GM18498 (cell line): Measurements from ENCODE around the gene UBAC1.
"Not testable (repeated sequence)": the region's sequence is repeated elsewhere in the genome, so short reads cannot be mapped to it uniquely, and the experiment has no call there.

ENCODE experiments used
- ATAC-seq: cut with Tn5 transposase; IDR thresholded peaks from one replicate; pipeline ENCODE4 v1.9.1; 2021; ENCODE audit warnings: mild to moderate bottlenecking, moderate library complexity; ENCODE audit not compliant: unreplicated experiment

Gene UBAC1

GRCh38 chr9:135905380-135906258 is 55.6 kb downstream of the UBAC1 start:
- no peak for ATAC-seq

DNA sequence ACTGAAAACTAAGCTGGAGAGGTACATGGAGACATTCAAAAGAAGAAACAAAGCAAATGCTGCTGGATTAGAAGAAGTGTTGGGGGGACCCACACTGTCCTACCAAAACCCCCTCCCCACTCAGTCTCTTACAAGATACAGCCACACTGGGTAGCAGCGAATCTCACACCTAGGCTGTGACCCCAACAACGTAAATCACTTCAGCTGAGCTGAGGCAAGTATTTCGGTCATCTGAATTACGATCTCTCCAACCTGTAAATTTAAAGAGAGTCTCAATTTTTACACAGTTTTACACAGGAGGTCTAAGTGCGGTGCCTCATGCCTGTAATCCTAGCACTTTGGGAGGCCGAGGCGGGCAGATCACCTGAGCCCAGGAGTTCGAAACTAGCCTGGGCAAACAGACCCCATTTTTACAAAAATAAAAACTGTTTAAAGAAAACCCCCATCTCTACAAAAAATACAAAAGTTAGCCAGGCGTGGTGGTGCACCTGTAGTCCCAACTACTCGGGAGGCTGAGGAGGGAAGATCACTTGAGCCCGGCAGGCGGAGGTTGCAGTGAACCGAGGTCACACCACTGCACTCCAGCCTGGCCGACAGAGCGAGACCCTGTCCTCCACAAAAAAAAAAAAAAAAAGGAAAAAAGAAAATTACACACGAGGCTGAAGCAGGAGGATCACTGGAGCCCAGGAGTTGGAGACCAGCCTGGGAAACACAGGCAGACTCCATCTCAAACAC is 57.2 kb downstream of the UBAC1 start:
- ATAC-seq: no peak

GRCh38 chr9:135903358-135903656 is 57.9 kb downstream of the UBAC1 start:
- ATAC-seq: no peak

DNA sequence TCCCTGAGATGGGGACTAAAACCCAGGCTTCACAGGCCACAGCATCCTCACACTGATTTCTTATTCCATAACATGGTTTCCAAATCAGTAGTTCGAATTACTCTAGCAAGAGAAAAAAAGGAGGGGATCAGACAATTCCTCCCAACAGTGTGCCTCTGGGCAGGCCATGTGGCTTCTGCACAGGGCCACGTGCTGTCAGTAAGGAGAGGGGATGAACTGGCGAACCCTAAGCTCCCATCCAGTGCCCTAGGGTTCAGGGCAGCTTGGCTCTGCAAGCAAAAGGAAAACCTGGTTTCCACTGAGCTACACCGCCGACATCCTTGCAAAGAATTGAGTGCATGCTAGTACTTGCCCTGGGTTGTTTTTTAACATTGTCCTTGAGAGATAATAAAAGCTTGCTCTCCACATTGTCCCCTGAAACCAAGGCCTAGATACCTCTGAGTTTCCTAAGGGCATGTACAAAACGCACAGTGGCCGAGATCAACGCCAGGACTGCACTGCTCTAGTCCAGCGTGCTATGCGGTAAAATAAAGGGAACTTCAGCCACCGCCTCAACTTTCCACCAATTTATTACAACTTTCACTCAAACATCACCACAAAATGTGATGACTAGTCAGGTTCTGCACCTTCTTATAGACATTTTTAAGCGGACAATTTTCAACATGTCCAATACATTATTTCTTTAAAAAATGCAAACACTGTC is 58.4 kb downstream of the UBAC1 start:
- no peak for ATAC-seq

DNA sequence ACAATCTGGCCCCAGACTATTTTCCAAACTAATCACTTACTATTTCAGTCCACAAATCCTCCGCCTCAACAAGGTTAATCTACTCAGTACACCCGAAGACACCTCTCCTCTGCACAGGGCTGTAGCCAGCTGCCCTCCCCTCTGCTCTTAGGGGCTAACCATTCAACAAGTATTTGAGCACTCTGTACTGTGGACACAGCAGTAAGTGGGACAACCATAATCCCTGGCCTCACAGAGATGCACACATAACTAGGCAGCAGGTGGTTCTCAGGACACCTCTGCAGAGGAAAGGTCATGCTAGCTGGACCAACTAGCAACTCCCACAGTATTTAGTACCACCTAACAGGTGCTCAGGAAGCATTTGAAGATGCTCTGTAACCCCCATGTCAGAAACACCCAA is 59.3 kb downstream of the UBAC1 start:
- no peak for ATAC-seq

GRCh38 chr9:135901031-135901758 is 60.0 kb downstream of the UBAC1 start:
- ATAC-seq: no peak

GRCh38 chr9:135898634-135899407 is 62.4 kb downstream of the UBAC1 start:
- ATAC-seq: no peak

GRCh38 chr9:135896626-135897025 is 64.5 kb downstream of the UBAC1 start:
- no peak for ATAC-seq

GRCh38 chr9:135896205-135896604 is 65.0 kb downstream of the UBAC1 start:
- ATAC-seq: no peak

GRCh38 chr9:135895202-135895848 is 65.8 kb downstream of the UBAC1 start:
- ATAC-seq: no peak

DNA sequence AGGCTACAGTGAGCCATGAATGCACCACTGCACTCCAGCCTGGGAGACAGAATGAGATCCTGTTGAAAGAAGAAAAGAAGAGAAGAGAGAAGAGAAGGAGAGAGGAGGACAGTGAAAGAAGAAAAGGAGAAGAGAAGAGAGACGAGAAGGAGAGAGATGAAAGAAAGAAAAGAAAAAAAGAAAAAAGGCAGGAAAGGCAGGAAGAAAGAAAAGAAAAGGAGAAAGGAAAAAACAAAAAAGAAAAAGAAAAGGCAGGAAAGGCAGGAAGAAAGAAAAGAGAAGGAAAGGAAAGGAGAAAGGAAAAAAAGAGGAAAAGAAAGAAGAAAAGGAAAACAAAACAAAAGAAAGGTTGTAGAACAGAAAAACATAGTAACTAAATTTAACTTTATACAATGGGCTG is 68.1 kb downstream of the UBAC1 start:
- no peak for ATAC-seq

DNA sequence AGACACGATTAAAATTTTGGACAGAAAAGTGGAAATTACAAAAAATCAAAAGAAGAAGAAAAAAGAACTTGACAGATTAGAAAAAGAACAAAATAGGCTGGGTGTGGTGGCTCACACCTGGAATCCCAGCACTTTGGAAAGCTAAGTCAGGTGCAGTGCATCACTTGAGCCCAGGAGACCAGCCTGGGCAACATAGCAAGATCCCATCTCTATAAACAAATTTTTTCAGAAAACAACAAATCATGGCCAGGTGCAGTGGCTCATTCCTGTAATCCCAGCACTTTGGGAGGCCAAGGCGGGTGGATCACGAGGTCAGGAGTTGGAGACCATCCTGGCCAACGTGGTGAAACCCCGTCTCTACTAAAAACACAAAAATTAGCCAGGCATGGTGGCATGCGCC is 68.8 kb downstream of the UBAC1 start:
- ATAC-seq: not testable (repeated sequence)

DNA sequence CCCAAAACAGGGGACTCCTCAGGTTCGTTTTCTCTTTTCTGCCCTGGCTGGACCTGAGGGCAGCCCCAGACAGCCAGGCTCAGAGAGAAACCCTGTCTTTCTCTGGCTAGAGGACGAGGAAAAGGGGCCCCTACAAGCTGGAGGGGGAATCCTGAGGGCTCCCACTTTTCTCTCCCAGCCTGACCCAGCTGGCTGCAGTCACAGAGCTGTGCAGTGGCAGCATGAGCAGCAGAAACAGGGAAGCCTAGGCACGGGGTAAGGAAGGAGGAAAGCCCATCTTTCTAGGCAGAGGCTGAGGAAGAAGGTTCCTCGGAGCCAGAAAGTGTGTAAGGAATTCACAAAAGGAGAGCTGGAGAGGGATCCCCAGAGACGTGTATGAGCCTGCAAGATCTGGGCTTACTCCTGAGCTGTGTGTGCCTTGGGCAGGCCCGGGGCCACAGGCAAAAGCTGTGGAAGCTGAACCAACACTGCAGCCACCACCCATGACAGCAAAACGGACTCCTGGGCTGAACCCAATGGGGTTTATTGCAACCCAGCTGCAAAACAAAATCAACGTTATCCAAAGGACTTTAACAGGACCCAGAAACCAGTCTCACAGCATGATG is 70.0 kb downstream of the UBAC1 start:
- ATAC-seq: no peak

GRCh38 chr9:135890190-135891026 is 70.8 kb downstream of the UBAC1 start:
- no peak for ATAC-seq

DNA sequence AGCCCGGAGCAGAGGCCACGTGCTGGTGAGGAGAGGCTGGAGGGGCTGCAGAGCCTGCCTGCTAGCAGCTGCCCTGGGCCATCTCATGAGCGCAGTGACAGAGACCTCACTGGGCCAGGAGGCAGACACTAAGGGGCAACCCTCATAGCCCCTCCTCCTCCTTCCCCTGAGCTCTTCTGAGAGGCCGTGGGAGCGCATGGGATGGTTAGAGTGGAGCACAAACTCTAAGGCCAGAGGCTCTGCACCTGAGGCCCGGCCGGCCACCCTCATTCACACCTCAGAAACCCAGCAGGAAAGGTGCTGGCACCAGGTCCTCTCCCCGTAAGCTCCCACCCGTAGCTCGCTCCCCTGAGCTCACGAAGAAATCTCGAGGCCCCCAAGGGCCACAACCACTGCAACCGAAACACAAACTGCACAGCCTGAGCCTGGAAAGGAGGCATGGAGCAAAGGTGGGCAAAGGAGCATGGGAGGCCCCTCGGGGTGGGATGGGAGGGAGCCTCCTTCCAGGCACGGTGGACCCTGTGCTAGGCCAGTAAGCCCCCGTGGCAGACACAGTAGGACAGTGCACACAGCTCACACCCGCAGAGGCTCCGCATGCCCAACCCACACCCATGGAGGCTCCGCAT is 71.5 kb downstream of the UBAC1 start:
- ATAC-seq: no peak

GRCh38 chr9:135888766-135889394 is 72.3 kb downstream of the UBAC1 start:
- ATAC-seq: no peak

- ATAC-seq: no peak
Observed at GRCh38 chr9:135888126-135888765, 72.9 kb downstream of the UBAC1 start.
